K562 (cell line): Measurements from ENCODE around the gene UBE2S. TPM values are rescaled to one million over a fixed set of nuclear protein-coding genes. Genes with fewer than 3 reads are reported as not detected.

Experiments
- AFF1 ChIP-seq, 2 experiments: fragments of 450-650 bp; IDR thresholded peaks; 2 replicates each; pipeline ENCODE4 v1.6.1; 2018; ENCODE audit warnings: mild to moderate bottlenecking in 2 of 2, low read depth in 1 of 2; ENCODE audit not compliant: partially characterized antibody in 2 of 2
- ARID3A ChIP-seq: IDR thresholded peaks from 2 replicates; pipeline ENCODE4 v1.6.1; 2012; ENCODE audit warnings: low read depth, low read length, improper control_type of control experiment, borderline replicate concordance
- ATF1 ChIP-seq, 2 experiments: fragments of 450-650 bp in 1 of 2; IDR thresholded peaks; 2 replicates each; pipeline ENCODE4 v1.6.1; 2016; ENCODE audit warnings: missing compliant biosample characterization in 1 of 2, missing genetic modification characterization in 1 of 2
- BCOR ChIP-seq: fragments of 450-650 bp; IDR thresholded peaks from 2 replicates; pipeline ENCODE4 v1.6.1; 2016
- BHLHE40 ChIP-seq: IDR thresholded peaks from 2 replicates; pipeline ENCODE4 v1.6.1; 2011; ENCODE audit warnings: low read length, improper control_type of control experiment
- FOXK2 ChIP-seq, 2 experiments: fragments of 450-650 bp; IDR thresholded peaks in 1 of 2; conservative IDR thresholded peaks in 1 of 2; 2 replicates each; pipeline ENCODE4 v1.6.1; 2016; ENCODE audit warnings: low read depth in 2 of 2, mild to moderate bottlenecking in 1 of 2
- FOXM1 ChIP-seq, 2 experiments: fragments of 450-650 bp in 1 of 2; sonication (generic) in 1 of 2; formaldehyde crosslinking in 1 of 2; IDR thresholded peaks; 2 replicates each; pipeline versions ENCODE4 v1.6.1 to v1.9.0; 2017 to 2022; ENCODE audit warnings: low read depth in 2 of 2, mild to moderate bottlenecking in 2 of 2, missing genetic modification reagents in 1 of 2, moderate library complexity in 1 of 2
- ILK ChIP-seq: fragments of 450-650 bp; IDR thresholded peaks from 2 replicates; pipeline ENCODE4 v1.6.1; 2016; ENCODE audit warnings: missing genetic modification characterization, low read depth, mild to moderate bottlenecking, missing compliant biosample characterization, moderate library complexity, borderline replicate concordance
- KAT7 ChIP-seq: sonication (generic); formaldehyde crosslinking; IDR thresholded peaks from 2 replicates; pipeline ENCODE4 v1.8.0; 2022; ENCODE audit warnings: missing genetic modification reagents, mild to moderate bottlenecking, borderline replicate concordance
- MYNN ChIP-seq, 2 experiments: sonication (generic); formaldehyde crosslinking in 1 of 2; IDR thresholded peaks; 2 replicates each; pipeline versions ENCODE4 v1.5.0 to v1.6.1; 2016 to 2020; ENCODE audit warnings: antibody characterized with exemption in 1 of 2, missing genetic modification reagents in 1 of 2
- NELFE ChIP-seq: IDR thresholded peaks from 2 replicates; pipeline ENCODE4 v1.6.1; 2011; ENCODE audit warnings: mild to moderate bottlenecking; ENCODE audit not compliant: insufficient read depth, insufficient read length
- SP2 ChIP-seq: IDR thresholded peaks from 2 replicates; pipeline ENCODE4 v1.6.1; 2011; ENCODE audit warnings: mild to moderate bottlenecking, low read depth, low read length, moderate library complexity; ENCODE audit not compliant: poor library complexity, severe bottlenecking; ENCODE audit errors: extremely low read depth
- SPI1 ChIP-seq: IDR thresholded peaks from 2 replicates; pipeline ENCODE4 v1.6.1; 2011; ENCODE audit warnings: low read depth, low read length, control low read depth, borderline replicate concordance
- SRSF1 ChIP-seq: fragments of 200-400 bp; formaldehyde crosslinking; IDR thresholded peaks from 2 replicates; pipeline ENCODE4 v1.6.1; 2017; ENCODE audit warnings: mild to moderate bottlenecking, low read depth, low read length, moderate library complexity
- SUPT5H ChIP-seq: fragments of 450-650 bp; IDR thresholded peaks from 2 replicates; pipeline ENCODE4 v1.6.1; 2016
- TSHZ1 ChIP-seq: fragments of 250-450 bp; sonication (Bioruptor Pico); IDR thresholded peaks from 2 replicates; pipeline ENCODE4 v1.4.0; 2020; ENCODE audit warnings: mild to moderate bottlenecking, moderate library complexity
- ZKSCAN1 ChIP-seq: fragments of 150-350 bp; IDR thresholded peaks from 2 replicates; pipeline ENCODE4 v1.6.1; 2016; ENCODE audit warnings: low read depth, low read length
- polyA plus RNA-seq, 8 experiments: library from polyadenylated mRNA; depleted of rRNA in 4 of 8; stranded (reverse) in 5 of 8; unstranded in 3 of 8; fragments of >200 nt; fragmentation: Nextera tagmentation in 2 of 8; fragmentation: Illumina TruSeq in 1 of 8; extraction: Ambion mirVana in 2 of 8; extraction: Trizol in 1 of 8; gene quantifications; 2 replicates each; pipeline versions ENCODE4 v1.2.1 to v1.2.3, GENCODE V29; 2011 to 2014; ENCODE audit warnings: inconsistent platforms in 1 of 8, missing spikeins in 1 of 8
- total RNA-seq, 7 experiments: library from RNA; depleted of rRNA in 6 of 7; stranded (reverse); fragments of >200 nt in 6 of 7; fragmentation: Illumina TruSeq in 2 of 7; extraction: Trizol in 2 of 7; gene quantifications; 2 replicates each; pipeline versions ENCODE4 v1.2.1 to v1.2.3, GENCODE V29; 2011 to 2021; ENCODE audit warnings: low replicate concordance in 1 of 7

Gene UBE2S
- total and polyA plus RNA-seq, 9 of the 15 experiments (the other 6 are each of a cell fraction or from before 2014, with no cell fraction given), result 1.5 to 1,305 (median 157) TPM

- no peak for TF ChIP-seq ZKSCAN1
- no peak for TF ChIP-seq SRSF1
- TF ChIP-seq KAT7 (CRISPR knock-in tag), result 0 out of 2 replicates have a peak, but pooled peaks have one; percentile 55
- TF ChIP-seq ATF1 (CRISPR knock-in tag; IDR thresholded peaks at IDR 0.05), result no peak
- 0 out of 2 replicates have a peak, but pooled peaks have one; percentile 28 for TF ChIP-seq ATF1 (tag; IDR thresholded peaks at IDR 0.05)
- TF ChIP-seq ARID3A, result no peak
- TF ChIP-seq FOXK2 (conservative IDR thresholded peaks at IDR 0.05 in 1 of 2, IDR thresholded peaks at IDR 0.05 in 1 of 2; ENCODE audit: low read depth in 2 of 2), result peak in 1 of 2 experiments; percentile 99; a peak in 2 of 4 replicates
- TF ChIP-seq BHLHE40, result peak; percentile 77
- peak; percentile 57; the same call in 1 of the 2 replicates for TF ChIP-seq MYNN (IDR thresholded peaks at IDR 0.05)
- no peak for TF ChIP-seq MYNN (CRISPR knock-in tag; IDR thresholded peaks at IDR 0.05)
- no peak for TF ChIP-seq SPI1
- peak; percentile 86 for TF ChIP-seq FOXM1 (IDR thresholded peaks at IDR 0.05; ENCODE audit: low read depth)
- TF ChIP-seq FOXM1 (CRISPR knock-in tag; IDR thresholded peaks at IDR 0.05; ENCODE audit: low read depth), result no peak
- TF ChIP-seq SP2, result peak; percentile 30
- TF ChIP-seq BCOR, result no peak
- no peak for TF ChIP-seq TSHZ1 (CRISPR knock-in tag)
- TF ChIP-seq NELFE, result no peak
- TF ChIP-seq AFF1 (IDR thresholded peaks at IDR 0.05; ENCODE audit: low read depth in 1 of 2, partially characterized antibody in 2 of 2), result peak in 1 of 2 experiments; percentile 28
- no peak for TF ChIP-seq ILK (tag)
- TF ChIP-seq SUPT5H, result peak; percentile 24
Observed at GRCh38 chr19:55452749-55453346, 45.3 kb upstream of the UBE2S start (continued).
